HG03558 (cell line): ENCODE results near the gene COG8.

Source experiments
- ATAC-seq: cut with Tn5 transposase; IDR thresholded peaks from one replicate; pipeline ENCODE4 v1.9.1; 2021; ENCODE audit warnings: moderate number of reproducible peaks; ENCODE audit not compliant: unreplicated experiment; ENCODE audit errors: extremely low read depth

COG8 gene

GRCh38 chr16:69349536-69349935 lies 10.2 kb upstream of the COG8 start:
- ATAC-seq, result no peak

GRCh38 chr16:69348222-69348621 lies 8.9 kb upstream of the COG8 start:
- ATAC-seq, result no peak

GRCh38 chr16:69346683-69347082 lies 7.3 kb upstream of the COG8 start:
- no peak for ATAC-seq

GRCh38 chr16:69345923-69346322 lies 6.6 kb upstream of the COG8 start:
- no peak for ATAC-seq

GRCh38 chr16:69344171-69344570 lies 4.8 kb upstream of the COG8 start:
- no peak for ATAC-seq

GRCh38 chr16:69340095-69340644 lies 806 bp upstream of the COG8 start:
- no peak for ATAC-seq

- ATAC-seq, result no peak
These were observed 641 bp downstream of the COG8 start for GRCh38 chr16:69338557-69339288.

- ATAC-seq, result no peak
These were observed 4.7 kb downstream of the COG8 start for GRCh38 chr16:69334696-69335095.

GRCh38 chr16:69330286-69331109 lies 8.9 kb downstream of the COG8 start, which contains the start of gene PDF:
Gene PDF (minus strand): TSS chr16:69330588. CDS start chr16:69330570, 18 bp downstream.
- ATAC-seq, result peak; percentile 60

GRCh38 chr16:69329369-69330285 lies 9.7 kb downstream of the COG8 start:
- peak; percentile 19 for ATAC-seq

GRCh38 chr16:69328854-69329316 lies 10.5 kb downstream of the COG8 start:
- no peak for ATAC-seq

- no peak for ATAC-seq
These were observed 11.6 kb downstream of the COG8 start for GRCh38 chr16:69327585-69328310.

GRCh38 chr16:69326172-69326873 lies 13.0 kb downstream of the COG8 start:
- no peak for ATAC-seq

GRCh38 chr16:69325784-69326171 lies 13.6 kb downstream of the COG8 start:
- ATAC-seq, result no peak

GRCh38 chr16:69324585-69325253 lies 14.6 kb downstream of the COG8 start:
- no peak for ATAC-seq

- ATAC-seq, result no peak
These were observed 15.3 kb downstream of the COG8 start for GRCh38 chr16:69324013-69324531.

- no peak for ATAC-seq
These were observed 15.9 kb downstream of the COG8 start for GRCh38 chr16:69323415-69323814.

- ATAC-seq, result no peak
These were observed 17.0 kb downstream of the COG8 start for GRCh38 chr16:69322343-69322742.
